K562 (cell line): ENCODE data around the gene ARMH3. TPM values are rescaled to one million over a fixed set of nuclear protein-coding genes. Genes with fewer than 3 reads are reported as not detected.
A peak's percentile ranks its signal among the peaks of the same experiment; 100 is the strongest.

Experiments used
- ESRRB ChIP-seq: fragments of 250-450 bp; sonication (Bioruptor Pico); IDR thresholded peaks from 2 replicates; pipeline ENCODE4 v1.5.0; 2020; ENCODE audit warnings: mild to moderate bottlenecking, moderate library complexity, borderline replicate concordance
- HMG20B ChIP-seq: fragments of 250-450 bp; sonication (Bioruptor Pico); IDR thresholded peaks from 2 replicates; pipeline ENCODE4 v1.5.0; 2021; ENCODE audit warnings: mild to moderate bottlenecking
- HOXB6 ChIP-seq: fragments of 250-450 bp; sonication (Bioruptor Pico); IDR thresholded peaks from 2 replicates; pipeline ENCODE4 v1.5.1; 2022; ENCODE audit warnings: mild to moderate bottlenecking, borderline replicate concordance
- KDM1A ChIP-seq, 2 experiments: fragments of 450-650 bp; IDR thresholded peaks; 2 replicates each; pipeline ENCODE4 v1.6.1; 2016; ENCODE audit warnings: mild to moderate bottlenecking in 2 of 2
- KDM5B ChIP-seq: fragments of 200-600 bp; sonication (generic); IDR thresholded peaks from 2 replicates; pipeline ENCODE4 v1.6.1; 2012; ENCODE audit warnings: low read depth, mild to moderate bottlenecking, moderate library complexity, low read length, control low read depth, inconsistent platforms; ENCODE audit not compliant: insufficient replicate concordance
- PTRF ChIP-seq: fragments of 450-650 bp; IDR thresholded peaks from 2 replicates; pipeline ENCODE4 v1.6.1; 2016; ENCODE audit warnings: mild to moderate bottlenecking, missing genetic modification characterization, missing compliant biosample characterization
- PURB ChIP-seq: sonication (generic); formaldehyde crosslinking; IDR thresholded peaks from 2 replicates; pipeline ENCODE4 v1.9.0; 2021; ENCODE audit warnings: low read depth, mild to moderate bottlenecking, missing genetic modification reagents
- SIN3B ChIP-seq: fragments of 450-650 bp; IDR thresholded peaks from 2 replicates; pipeline ENCODE4 v1.6.1; 2017; ENCODE audit warnings: low read depth, mild to moderate bottlenecking, moderate library complexity
- SIX5 ChIP-seq, 2 experiments: IDR thresholded peaks; 2 replicates each; pipeline ENCODE4 v1.6.1; 2011; ENCODE audit warnings: low read length in 2 of 2, borderline replicate concordance in 1 of 2, low read depth in 1 of 2, mild to moderate bottlenecking in 1 of 2, moderate library complexity in 1 of 2; ENCODE audit not compliant: insufficient read depth in 1 of 2
- SUPT5H ChIP-seq: fragments of 450-650 bp; IDR thresholded peaks from 2 replicates; pipeline ENCODE4 v1.6.1; 2016
- ZNF24 ChIP-seq: fragments of 450-650 bp; IDR thresholded peaks from 2 replicates; pipeline ENCODE4 v1.6.1; 2016
- polyA plus RNA-seq, 8 experiments: library from polyadenylated mRNA; depleted of rRNA in 4 of 8; stranded (reverse) in 5 of 8; unstranded in 3 of 8; fragments of >200 nt; fragmentation: Nextera tagmentation in 2 of 8; fragmentation: Illumina TruSeq in 1 of 8; extraction: Ambion mirVana in 2 of 8; extraction: Trizol in 1 of 8; gene quantifications; 2 replicates each; pipeline versions ENCODE4 v1.2.1 to v1.2.3, GENCODE V29; 2011 to 2014; ENCODE audit warnings: inconsistent platforms in 1 of 8, missing spikeins in 1 of 8
- total RNA-seq, 7 experiments: library from RNA; depleted of rRNA in 6 of 7; stranded (reverse); fragments of >200 nt in 6 of 7; fragmentation: Illumina TruSeq in 2 of 7; extraction: Trizol in 2 of 7; gene quantifications; 2 replicates each; pipeline versions ENCODE4 v1.2.1 to v1.2.3, GENCODE V29; 2011 to 2021; ENCODE audit warnings: low replicate concordance in 1 of 7
- TF ChIP-seq, protein P1 (sequence below): sonication (generic); formaldehyde crosslinking; IDR thresholded peaks from 2 replicates; pipeline ENCODE4 v1.8.1; 2023; ENCODE audit warnings: mild to moderate bottlenecking, missing genetic modification reagents
- TF ChIP-seq, protein P2 (sequence below): conservative IDR thresholded peaks from 2 replicates; pipeline ENCODE4 v1.6.1; 2011; ENCODE audit warnings: low read depth, mild to moderate bottlenecking, low read length; ENCODE audit not compliant: control insufficient read depth
- TF ChIP-seq, protein P3 (sequence below): fragments of 450-650 bp; IDR thresholded peaks from 2 replicates; pipeline ENCODE4 v1.6.1; 2016; ENCODE audit warnings: borderline replicate concordance
- TF ChIP-seq, protein P4 (sequence below), 2 experiments: IDR thresholded peaks; 2 replicates each; pipeline ENCODE4 v1.6.1; 2011; ENCODE audit warnings: borderline replicate concordance in 1 of 2, control low read depth in 1 of 2, low read depth in 1 of 2, low read length in 1 of 2, mild to moderate bottlenecking in 1 of 2, mixed read lengths in 1 of 2, moderate library complexity in 1 of 2; ENCODE audit not compliant: insufficient read depth in 1 of 2, insufficient read length in 1 of 2, poor library complexity in 1 of 2, severe bottlenecking in 1 of 2; ENCODE audit errors: extremely low read depth in 1 of 2

Gene ARMH3
- total and polyA plus RNA-seq, 9 of the 15 experiments (the other 6 are each of a cell fraction or from before 2014, with no cell fraction given) = 0.29 to 0.73 TPM; not detected in 7

DNA sequence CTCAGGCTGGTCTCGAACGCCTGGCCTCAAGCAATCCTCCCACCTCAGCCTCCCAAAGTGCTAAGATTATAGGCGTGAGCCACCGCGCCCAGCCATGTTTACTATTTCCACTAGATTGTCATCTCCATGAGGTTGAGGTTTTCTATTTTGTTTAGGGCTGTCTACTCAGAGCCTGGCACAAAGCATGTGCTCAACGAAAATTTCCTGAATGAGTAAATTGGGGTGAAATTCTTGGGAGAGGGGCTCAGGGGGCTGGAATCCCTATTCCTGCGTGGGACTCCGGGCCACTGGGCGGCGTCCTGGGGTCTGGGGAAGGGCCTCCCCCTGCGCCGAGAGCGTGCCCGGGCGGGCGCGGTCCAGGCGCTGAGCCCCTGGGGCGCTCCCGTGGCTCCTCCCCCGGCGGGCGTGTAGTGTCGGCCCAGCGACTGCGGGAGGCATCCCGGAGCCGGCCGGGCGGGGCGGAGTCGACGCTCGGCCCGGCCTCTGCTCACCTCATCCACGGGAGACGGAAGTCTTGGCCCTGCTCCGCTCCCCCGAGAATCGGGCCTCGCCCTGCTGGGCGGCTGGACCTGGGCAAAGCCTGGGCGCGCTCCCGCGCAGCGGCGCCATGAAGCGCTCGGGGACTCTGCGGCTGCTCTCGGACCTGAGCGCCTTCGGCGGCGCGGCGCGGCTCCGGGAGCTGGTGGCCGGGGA lies 9.0 kb upstream of the ARMH3 start, which contains the start of gene HPS6 (continued):
- no peak for TF ChIP-seq ESRRB (CRISPR knock-in tag)
- peak; percentile 75; the same call in 1 of the 2 replicates for TF ChIP-seq SIN3B
- no peak for TF ChIP-seq HMG20B (CRISPR knock-in tag)
- TF ChIP-seq PURB (CRISPR knock-in tag) = no peak
- TF ChIP-seq KDM1A (IDR thresholded peaks at IDR 0.05) = peak; percentile 43 to 46; a peak in 1 of 4 replicates
- TF ChIP-seq, protein P1, sequence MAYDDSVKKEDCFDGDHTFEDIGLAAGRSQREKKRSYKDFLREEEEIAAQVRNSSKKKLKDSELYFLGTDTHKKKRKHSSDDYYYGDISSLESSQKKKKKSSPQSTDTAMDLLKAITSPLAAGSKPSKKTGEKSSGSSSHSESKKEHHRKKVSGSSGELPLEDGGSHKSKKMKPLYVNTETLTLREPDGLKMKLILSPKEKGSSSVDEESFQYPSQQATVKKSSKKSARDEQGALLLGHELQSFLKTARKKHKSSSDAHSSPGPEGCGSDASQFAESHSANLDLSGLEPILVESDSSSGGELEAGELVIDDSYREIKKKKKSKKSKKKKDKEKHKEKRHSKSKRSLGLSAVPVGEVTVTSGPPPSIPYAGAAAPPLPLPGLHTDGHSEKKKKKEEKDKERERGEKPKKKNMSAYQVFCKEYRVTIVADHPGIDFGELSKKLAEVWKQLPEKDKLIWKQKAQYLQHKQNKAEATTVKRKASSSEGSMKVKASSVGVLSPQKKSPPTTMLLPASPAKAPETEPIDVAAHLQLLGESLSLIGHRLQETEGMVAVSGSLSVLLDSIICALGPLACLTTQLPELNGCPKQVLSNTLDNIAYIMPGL = peak; percentile 61; the same call in 1 of the 2 replicates
- TF ChIP-seq, protein P2, sequence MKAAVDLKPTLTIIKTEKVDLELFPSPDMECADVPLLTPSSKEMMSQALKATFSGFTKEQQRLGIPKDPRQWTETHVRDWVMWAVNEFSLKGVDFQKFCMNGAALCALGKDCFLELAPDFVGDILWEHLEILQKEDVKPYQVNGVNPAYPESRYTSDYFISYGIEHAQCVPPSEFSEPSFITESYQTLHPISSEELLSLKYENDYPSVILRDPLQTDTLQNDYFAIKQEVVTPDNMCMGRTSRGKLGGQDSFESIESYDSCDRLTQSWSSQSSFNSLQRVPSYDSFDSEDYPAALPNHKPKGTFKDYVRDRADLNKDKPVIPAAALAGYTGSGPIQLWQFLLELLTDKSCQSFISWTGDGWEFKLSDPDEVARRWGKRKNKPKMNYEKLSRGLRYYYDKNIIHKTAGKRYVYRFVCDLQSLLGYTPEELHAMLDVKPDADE = no peak; the same call in 1 of the 2 replicates
- TF ChIP-seq, protein P3, sequence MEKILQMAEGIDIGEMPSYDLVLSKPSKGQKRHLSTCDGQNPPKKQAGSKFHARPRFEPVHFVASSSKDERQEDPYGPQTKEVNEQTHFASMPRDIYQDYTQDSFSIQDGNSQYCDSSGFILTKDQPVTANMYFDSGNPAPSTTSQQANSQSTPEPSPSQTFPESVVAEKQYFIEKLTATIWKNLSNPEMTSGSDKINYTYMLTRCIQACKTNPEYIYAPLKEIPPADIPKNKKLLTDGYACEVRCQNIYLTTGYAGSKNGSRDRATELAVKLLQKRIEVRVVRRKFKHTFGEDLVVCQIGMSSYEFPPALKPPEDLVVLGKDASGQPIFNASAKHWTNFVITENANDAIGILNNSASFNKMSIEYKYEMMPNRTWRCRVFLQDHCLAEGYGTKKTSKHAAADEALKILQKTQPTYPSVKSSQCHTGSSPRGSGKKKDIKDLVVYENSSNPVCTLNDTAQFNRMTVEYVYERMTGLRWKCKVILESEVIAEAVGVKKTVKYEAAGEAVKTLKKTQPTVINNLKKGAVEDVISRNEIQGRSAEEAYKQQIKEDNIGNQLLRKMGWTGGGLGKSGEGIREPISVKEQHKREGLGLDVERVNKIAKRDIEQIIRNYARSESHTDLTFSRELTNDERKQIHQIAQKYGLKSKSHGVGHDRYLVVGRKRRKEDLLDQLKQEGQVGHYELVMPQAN = 0 out of 2 replicates have a peak, but pooled peaks have one; percentile 36
- TF ChIP-seq ZNF24 = no peak
- peak; percentile 33 for TF ChIP-seq KDM5B
- TF ChIP-seq PTRF = no peak
- TF ChIP-seq SUPT5H = peak; percentile 65
- TF ChIP-seq, protein P4, sequence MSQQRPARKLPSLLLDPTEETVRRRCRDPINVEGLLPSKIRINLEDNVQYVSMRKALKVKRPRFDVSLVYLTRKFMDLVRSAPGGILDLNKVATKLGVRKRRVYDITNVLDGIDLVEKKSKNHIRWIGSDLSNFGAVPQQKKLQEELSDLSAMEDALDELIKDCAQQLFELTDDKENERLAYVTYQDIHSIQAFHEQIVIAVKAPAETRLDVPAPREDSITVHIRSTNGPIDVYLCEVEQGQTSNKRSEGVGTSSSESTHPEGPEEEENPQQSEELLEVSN (IDR thresholded peaks at IDR 0.05; ENCODE audit: borderline replicate concordance in 1 of 2, extremely low read depth in 1 of 2, insufficient read depth in 1 of 2, insufficient read length in 1 of 2, low read depth in 1 of 2, low read length in 1 of 2, poor library complexity in 1 of 2, severe bottlenecking in 1 of 2) = peak in 1 of 2 experiments; percentile 48
- TF ChIP-seq HOXB6 (CRISPR knock-in tag) = no peak
- TF ChIP-seq SIX5 (IDR thresholded peaks at IDR 0.05; ENCODE audit: borderline replicate concordance in 1 of 2, insufficient read depth in 1 of 2, low read depth in 1 of 2, low read length in 2 of 2) = no peak
